OCI-LY3 (cell line): ENCODE data around the gene GLI2.

Experiments used
- EZH2phosphoT487 ChIP-seq: fragments of 200-600 bp; shearing (Covaris generic); IDR thresholded peaks from 2 replicates; pipeline ENCODE4 v1.6.1; 2018; ENCODE audit warnings: antibody characterized with exemption, mixed run types, low read depth
- TF ChIP-seq, protein P1 (sequence below): fragments of 200-600, 300-600 bp; sonication (generic); IDR thresholded peaks from 2 replicates; pipeline ENCODE4 v1.5.1; 2014; ENCODE audit warnings: antibody characterized with exemption, low read length, low read depth

DNA sequence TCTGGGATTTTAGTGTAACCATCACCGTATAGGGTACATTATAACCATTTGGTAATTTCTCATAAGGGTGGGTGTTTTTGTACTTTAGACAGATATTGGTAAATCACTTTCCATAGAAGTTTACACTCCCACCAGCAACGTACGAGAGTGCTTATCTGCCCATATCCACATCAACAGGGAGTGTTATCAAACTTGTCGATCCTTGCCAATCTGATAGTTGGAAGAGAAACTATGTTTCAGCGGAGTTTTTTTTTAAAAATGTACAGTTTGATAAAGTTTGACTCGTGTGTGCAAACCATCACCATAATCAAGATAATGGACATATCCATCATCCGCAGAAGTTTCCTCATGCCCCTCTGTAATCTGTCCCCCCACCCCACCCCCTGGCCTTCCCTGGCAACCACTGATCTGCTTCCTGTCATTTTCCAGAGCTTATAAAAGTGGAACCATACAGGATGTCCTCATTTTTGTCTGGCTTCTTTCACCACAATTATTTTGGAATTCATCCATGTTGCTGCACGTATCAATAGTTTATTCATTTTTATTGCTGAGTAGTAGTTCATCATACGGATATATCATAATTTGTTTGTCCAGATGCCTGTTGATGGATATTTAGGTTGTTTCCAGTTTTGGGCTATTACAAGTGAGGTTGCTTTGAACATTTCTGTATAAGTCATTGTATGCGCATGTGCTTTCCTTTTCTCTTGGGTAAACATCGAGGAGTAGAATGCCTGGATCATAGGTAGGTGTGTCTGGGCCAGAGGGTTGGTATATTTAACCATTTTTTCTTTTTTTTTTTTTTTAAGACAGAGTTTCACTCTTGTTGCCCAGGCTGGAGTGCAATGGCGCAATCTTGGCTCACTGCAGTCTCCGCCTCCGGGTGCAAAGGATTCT is 18.6 kb downstream of the GLI2 start:
- TF ChIP-seq, protein P1, sequence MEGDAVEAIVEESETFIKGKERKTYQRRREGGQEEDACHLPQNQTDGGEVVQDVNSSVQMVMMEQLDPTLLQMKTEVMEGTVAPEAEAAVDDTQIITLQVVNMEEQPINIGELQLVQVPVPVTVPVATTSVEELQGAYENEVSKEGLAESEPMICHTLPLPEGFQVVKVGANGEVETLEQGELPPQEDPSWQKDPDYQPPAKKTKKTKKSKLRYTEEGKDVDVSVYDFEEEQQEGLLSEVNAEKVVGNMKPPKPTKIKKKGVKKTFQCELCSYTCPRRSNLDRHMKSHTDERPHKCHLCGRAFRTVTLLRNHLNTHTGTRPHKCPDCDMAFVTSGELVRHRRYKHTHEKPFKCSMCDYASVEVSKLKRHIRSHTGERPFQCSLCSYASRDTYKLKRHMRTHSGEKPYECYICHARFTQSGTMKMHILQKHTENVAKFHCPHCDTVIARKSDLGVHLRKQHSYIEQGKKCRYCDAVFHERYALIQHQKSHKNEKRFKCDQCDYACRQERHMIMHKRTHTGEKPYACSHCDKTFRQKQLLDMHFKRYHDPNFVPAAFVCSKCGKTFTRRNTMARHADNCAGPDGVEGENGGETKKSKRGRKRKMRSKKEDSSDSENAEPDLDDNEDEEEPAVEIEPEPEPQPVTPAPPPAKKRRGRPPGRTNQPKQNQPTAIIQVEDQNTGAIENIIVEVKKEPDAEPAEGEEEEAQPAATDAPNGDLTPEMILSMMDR = no peak
- no peak for TF ChIP-seq EZH2phosphoT487
